Activated T-cell treated with anti-CD3 and anti-CD28 coated beads for 48 hours (primary cell): ENCODE results near the gene TRMT10B.

Experiments
- DNase-seq: peaks from one replicate; pipeline ENCODE4 v3.0.0-alpha.2; 2020; ENCODE audit warnings: low read depth

The TRMT10B gene

GRCh38 chr9:37753489-37754190 lies at the start of gene TRMT10B:
TRMT10B (plus strand) TSS chr9:37753805; CDS start chr9:37761932, 8,127 bp downstream.
- DNase-seq = peak; percentile 66

- no peak for DNase-seq
These were observed 47.8 kb upstream of the TRMT10B start for GRCh38 chr9:37705787-37706186.

GRCh38 chr9:37706290-37706689 lies 47.3 kb upstream of the TRMT10B start:
- DNase-seq = no peak

GRCh38 chr9:37707748-37708147 lies 45.9 kb upstream of the TRMT10B start:
- DNase-seq = no peak

- DNase-seq = no peak
These were observed 43.6 kb upstream of the TRMT10B start for GRCh38 chr9:37710046-37710445.

GRCh38 chr9:37715260-37715659 lies 38.3 kb upstream of the TRMT10B start:
- no peak for DNase-seq

GRCh38 chr9:37715991-37716505 lies 37.6 kb upstream of the TRMT10B start:
- DNase-seq = no peak

- DNase-seq = no peak
These were observed 34.1 kb upstream of the TRMT10B start for GRCh38 chr9:37719526-37719925.

GRCh38 chr9:37727013-37727412 lies 26.6 kb upstream of the TRMT10B start:
- no peak for DNase-seq

- DNase-seq = no peak
These were observed 24.1 kb upstream of the TRMT10B start for GRCh38 chr9:37729499-37729898.

GRCh38 chr9:37730256-37730655 lies 23.3 kb upstream of the TRMT10B start:
- DNase-seq = no peak

- no peak for DNase-seq
These were observed 22.8 kb upstream of the TRMT10B start for GRCh38 chr9:37730839-37731238.

GRCh38 chr9:37732086-37732741 lies 21.4 kb upstream of the TRMT10B start:
- DNase-seq = no peak

- no peak for DNase-seq
These were observed 20.7 kb upstream of the TRMT10B start for GRCh38 chr9:37732952-37733351.

GRCh38 chr9:37739222-37739621 lies 14.4 kb upstream of the TRMT10B start:
- no peak for DNase-seq

- DNase-seq = no peak
These were observed 13.5 kb upstream of the TRMT10B start for GRCh38 chr9:37740128-37740527.

- DNase-seq = no peak
These were observed 12.8 kb upstream of the TRMT10B start for GRCh38 chr9:37740631-37741328.

GRCh38 chr9:37745970-37746369 lies 7.6 kb upstream of the TRMT10B start:
- no peak for DNase-seq

GRCh38 chr9:37746448-37747270 lies 6.9 kb upstream of the TRMT10B start:
- DNase-seq = no peak

- DNase-seq = peak; percentile 44
These were observed 6.3 kb upstream of the TRMT10B start for GRCh38 chr9:37747271-37747753.

- DNase-seq = no peak
These were observed 4.5 kb upstream of the TRMT10B start for GRCh38 chr9:37749129-37749528.

GRCh38 chr9:37751186-37751585 lies 2.4 kb upstream of the TRMT10B start:
- no peak for DNase-seq
